H1 (cell line): ENCODE data around the gene CHAT. TPM values are rescaled to one million over a fixed set of nuclear protein-coding genes. Genes with fewer than 3 reads are reported as not detected.

Source experiments
- CHD7 ChIP-seq: fragments of 300-600 bp; sonication (generic); IDR thresholded peaks from 2 replicates; pipeline ENCODE4 v1.7.1; 2012; ENCODE audit warnings: low read length, moderate library complexity, mild to moderate bottlenecking, inconsistent platforms; ENCODE audit not compliant: insufficient replicate concordance
- JUND ChIP-seq: IDR thresholded peaks from 2 replicates; pipeline ENCODE4 v1.6.1; 2011; ENCODE audit warnings: mild to moderate bottlenecking, improper control_type of control experiment, low read length
- SIX5 ChIP-seq: IDR thresholded peaks from 2 replicates; pipeline ENCODE4 v1.6.1; 2011; ENCODE audit warnings: mild to moderate bottlenecking, low read depth, low read length
- SP1 ChIP-seq: IDR thresholded peaks from 2 replicates; pipeline ENCODE4 v1.6.1; 2011; ENCODE audit warnings: low read depth, low read length
- polyA plus RNA-seq, 7 experiments: library from polyadenylated mRNA; depleted of rRNA in 3 of 7; stranded (reverse) in 5 of 7; unstranded in 2 of 7; fragments of >200 nt in 5 of 7; fragments of 200-250 nt in 2 of 7; gene quantifications; 1 replicate in 5 of 7; 2 replicates in 1 of 7; 4 replicates in 1 of 7; pipeline versions ENCODE4 v1.2.1 to v1.2.3, GENCODE V29; 2011 to 2013; ENCODE audit warnings: missing spikeins in 2 of 7, mixed read lengths in 2 of 7
- total RNA-seq: library from RNA; stranded (reverse); fragmentation: NEBNext Ultra II Directional; extraction: Animal tissue kit (Norgen Biotek cat#: 25700); gene quantifications from 2 replicates; pipeline ENCODE4 v1.2.1, GENCODE V29; 2021

The CHAT gene
- total and polyA plus RNA-seq, 2 of the 8 experiments (the other 6 are each of a cell fraction or from before 2014, with no cell fraction given) = not detected

GRCh38 chr10:49662169-49662830 lies 48.5 kb downstream of the CHAT start (continued):
- no peak for TF ChIP-seq CHD7
- TF ChIP-seq JUND = no peak
- no peak for TF ChIP-seq SP1
- no peak for TF ChIP-seq SIX5
- TF ChIP-seq, all 59 proteins: peak for 0
